Stimulated activated CD4-positive, alpha-beta T cell treated with anti-CD3 and anti-CD28 coated beads, TNF-alpha, amount 100 ng/mL, for 24 hours (primary cell): Measurements from ENCODE around the gene STRIT1.
"Not testable (repeated sequence)": the region's sequence is repeated elsewhere in the genome, so short reads cannot be mapped to it uniquely, and the experiment has no call there.

ENCODE experiments used
- DNase-seq, 3 experiments: peaks; one replicate each; pipeline ENCODE4 v3.0.0-alpha.2; 2020; ENCODE audit warnings: low read depth in 3 of 3

STRIT1 gene

DNA sequence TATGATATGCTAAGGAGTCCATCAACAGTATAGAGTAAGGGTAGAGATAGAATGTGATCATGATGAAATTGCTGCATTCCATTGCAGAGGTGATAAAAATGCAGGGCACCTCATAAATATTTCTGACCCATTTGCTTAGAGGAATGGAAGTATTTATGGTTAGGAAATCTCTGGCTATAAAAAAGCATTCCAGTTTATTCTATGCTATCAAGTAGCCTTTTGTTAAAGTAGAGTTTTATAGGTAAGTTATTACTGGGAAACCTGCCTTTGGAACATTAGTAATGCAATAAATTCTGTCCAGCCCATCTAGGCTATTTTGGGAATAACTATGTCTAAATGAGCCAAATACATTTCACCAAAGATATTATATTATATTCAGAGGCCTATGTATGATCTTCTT is 19.8 kb upstream of the STRIT1 start:
- no peak for DNase-seq

DNA sequence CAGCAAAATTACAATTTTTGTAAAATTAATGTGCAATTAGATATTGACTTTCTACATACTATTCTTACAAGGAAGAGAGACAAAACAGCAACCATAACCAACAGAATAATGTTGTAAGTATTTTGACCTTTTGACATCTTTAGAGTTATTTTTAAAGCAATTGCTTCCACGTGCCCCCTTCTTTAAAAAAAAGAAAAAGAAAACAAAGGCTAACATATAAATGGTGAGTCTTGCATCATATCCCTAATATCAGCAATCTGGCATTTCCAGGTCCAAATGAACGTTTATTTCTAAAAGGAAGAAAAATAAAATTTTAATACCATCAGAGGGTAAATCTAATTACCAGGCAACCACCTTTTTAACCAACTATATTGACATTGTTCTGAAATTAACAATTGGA is 19.3 kb upstream of the STRIT1 start:
- DNase-seq, result no peak

- DNase-seq, result no peak
Measured at GRCh38 chr3:155309581-155309980, 16.1 kb upstream of the STRIT1 start.

DNA sequence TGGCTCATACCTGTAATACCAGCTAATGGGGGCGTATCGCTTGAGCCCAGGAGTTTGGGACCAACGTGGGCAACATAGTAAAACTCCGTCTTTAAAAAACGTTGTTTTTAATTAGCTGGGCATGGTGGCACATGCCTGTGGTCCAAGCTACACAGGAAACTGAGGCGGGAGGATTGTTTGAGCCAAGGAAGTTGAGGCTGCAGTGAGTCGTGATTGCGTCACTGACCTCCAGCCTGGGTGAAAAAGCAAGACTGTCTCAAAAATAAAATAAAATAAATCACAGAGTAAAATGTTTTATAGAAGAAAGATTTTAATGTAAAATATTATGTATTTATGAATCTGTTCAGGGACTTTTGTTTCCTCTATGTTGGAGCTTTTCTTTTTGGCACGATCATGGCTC is 15.3 kb upstream of the STRIT1 start:
- DNase-seq, result no peak

DNA sequence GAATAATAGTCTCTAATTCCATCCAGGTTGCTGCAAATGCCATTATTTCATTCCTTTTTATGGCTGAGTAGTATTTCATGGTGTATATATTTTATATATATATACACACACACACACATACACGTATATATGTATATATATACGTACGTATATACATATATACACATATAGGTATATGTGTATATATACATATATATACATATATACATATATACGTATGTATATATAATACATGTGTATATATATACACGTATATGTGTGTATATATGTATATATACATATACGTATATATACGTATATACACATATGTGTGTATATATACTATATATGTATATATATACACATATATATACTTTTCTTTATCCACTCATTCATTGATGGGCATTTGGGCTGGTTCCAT is 13.7 kb upstream of the STRIT1 start:
- DNase-seq, result no peak

GRCh38 chr3:155304394-155304793 is 10.9 kb upstream of the STRIT1 start:
- no peak for DNase-seq

- no peak for DNase-seq
Measured at GRCh38 chr3:155303540-155304097, 10.1 kb upstream of the STRIT1 start.

GRCh38 chr3:155302891-155303290 is 9.4 kb upstream of the STRIT1 start:
- DNase-seq, result no peak

DNA sequence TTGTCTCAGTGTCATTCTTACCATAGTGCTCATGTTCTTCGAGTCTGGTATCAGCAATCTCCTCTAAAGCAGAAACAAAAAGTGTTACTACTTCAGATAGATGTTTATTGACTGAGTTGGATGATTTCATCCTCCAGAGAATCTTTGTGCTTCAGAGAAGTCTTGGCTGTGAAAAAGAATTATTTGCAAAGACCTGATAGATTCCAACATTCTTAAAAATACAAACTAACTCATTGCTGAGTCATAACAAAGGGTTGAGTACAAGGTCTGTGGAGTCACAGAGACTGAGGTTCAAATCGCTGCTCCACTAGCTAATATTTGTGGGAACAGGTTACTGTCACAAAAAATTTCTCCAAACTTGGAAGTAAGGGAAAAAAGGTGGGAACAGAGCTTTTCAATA is 9.0 kb upstream of the STRIT1 start:
- no peak for DNase-seq

DNA sequence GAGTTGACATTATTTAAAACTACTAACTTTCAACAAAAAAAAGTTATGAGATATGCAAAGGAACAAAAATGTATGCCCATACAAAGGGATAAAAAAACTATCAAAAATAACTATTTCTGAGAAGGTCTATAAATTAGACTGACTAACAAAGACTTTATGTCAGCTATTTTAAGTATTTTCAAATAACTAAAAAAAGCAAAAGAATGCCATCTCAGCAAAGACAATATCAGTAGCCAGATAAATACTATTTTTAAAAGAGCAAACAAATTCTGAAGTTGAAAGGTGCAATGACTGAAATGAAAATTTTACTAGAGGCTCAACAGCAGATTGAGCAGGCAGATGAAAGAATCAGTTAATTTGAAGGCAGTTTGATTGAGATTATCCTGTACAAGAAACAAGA is 3.6 kb upstream of the STRIT1 start:
- no peak for DNase-seq

- DNase-seq, result no peak
Measured at GRCh38 chr3:155296413-155296812, 2.9 kb upstream of the STRIT1 start.

GRCh38 chr3:155292693-155293092 is 790 bp downstream of the STRIT1 start:
- no peak for DNase-seq

DNA sequence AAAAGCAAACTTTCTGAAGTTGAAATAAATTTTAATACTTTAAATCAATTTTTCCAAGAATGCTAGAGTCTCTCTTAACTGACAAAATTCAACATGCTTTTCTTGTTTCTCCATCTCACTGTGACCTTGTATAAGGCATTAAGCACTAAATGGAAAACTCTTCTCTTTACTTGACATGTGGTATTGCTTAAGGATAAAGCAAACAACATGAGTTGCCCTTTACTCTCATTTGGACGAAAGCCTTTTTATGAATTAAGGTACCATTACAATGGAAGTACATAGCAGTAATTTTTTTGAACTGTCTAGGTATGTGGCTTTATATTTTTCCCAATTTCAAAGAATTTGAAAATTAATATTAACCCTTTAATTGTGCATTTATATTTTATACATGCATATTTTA is 1.4 kb downstream of the STRIT1 start:
- no peak for DNase-seq

DNA sequence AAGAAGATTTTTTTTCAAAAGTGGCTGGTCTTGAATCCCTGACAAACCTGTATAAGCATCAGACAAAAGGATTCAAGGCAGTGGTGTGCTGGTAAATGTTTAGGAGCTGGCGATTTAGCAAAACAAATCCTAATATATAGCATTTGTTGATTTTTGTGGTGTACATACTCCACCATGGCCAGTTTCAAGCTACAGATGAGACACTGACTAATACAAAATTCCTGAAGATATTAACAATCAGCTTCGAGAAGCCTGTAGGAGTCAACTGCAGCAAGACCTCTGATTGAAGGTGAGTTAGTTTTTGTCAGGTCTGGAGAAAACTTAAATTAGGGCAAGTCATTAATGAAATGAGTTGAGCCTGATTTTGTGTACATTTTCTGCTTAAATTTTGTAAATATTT is 6.7 kb downstream of the STRIT1 start:
- no peak for DNase-seq

GRCh38 chr3:155285936-155286335 is 7.5 kb downstream of the STRIT1 start:
- DNase-seq, result no peak

DNA sequence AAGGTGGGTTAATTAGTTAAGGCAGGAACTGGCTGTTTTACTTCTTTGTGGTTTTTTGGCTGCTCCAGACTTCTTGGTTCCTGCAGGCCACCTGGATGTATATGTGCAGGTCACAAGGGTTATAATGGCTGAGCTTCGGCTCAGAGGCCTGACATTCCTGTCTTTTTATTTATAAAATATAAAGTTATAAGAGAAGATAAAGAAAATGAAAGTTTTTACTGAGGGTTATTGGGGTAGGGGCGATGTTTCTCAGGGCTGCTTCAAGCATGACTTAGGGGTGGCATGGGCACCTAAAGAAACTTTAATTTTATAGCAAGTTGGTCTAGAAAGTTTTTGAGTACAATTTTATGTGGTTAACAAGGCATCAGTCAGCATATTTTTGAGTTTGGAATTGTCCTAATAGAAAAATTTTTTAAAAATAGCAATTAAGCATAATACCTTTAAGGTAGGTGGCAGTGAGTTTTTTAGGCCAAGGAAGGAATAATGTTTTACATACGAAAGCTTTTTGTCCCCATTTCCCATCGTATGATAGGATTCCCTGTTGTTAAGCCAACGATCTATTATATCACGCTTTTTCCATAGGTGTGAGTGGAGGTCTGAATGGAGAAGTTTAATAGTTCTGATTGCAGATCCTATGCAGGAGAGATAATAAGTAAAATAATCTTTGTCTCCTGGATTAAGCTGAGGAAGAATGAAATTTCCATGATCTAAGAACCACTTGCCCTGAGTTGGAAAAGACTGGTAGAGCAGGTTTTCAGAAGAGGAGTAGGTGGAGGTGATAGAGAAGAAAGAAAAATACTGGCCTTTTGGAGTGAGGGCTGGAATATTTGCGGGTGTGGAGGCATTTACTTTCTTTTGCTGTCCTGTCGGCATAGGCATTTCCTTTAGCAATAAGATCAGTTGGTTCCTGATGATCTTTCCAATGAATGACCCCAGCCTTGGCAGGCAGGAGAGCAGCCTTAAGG is 10.1 kb downstream of the STRIT1 start:
- no peak for DNase-seq

DNA sequence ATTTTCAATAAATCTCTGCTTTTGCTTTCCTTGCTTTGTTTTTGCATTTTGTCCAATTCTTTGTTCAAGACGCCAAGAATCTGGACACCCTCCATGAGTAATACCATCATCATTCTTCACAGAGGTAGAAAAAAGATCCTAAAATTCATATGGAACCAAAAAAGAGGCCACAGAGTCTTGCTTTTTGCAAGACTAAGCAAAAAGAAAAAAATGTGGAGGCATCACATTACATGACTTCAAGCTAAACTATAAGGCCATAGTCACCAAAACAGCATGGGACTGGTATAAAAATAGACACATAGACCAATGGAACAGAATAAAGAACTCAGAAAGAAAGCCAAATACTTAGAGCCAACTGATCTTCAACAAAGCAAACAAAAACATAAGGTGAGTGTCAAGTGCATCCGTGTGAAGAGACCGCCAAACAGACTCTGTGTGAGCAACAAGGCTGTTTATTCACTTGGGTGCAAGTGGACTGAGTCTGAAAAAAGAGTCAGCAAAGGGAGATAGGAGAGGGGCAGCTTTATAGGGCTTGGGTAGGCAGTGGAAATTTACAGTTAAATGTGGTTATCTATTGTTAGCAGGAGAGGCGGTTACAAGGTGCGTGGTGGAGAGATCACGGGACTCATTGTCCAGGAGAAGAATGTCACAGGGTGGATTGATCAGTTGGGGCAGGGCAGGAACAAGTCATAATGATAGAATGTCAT is 10.9 kb downstream of the STRIT1 start:
- DNase-seq, result no peak

DNA sequence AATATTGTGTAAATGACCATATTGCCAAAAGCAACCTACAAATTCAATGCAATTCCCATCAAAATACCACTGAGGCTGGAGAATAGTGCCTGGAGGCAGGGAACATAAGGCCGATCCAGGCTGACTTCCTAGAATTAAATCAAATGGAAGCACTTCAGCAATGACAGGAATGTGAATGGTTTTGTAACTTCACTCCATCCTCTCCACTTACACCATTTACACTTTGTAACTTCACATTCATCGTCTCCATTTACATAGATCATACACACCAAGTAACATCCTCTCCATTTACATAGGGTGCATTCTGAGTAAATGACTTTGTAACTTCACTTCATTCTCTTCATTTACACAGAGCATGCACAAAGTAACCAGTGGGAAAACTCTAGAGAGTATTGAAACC is 11.6 kb downstream of the STRIT1 start:
- no peak for DNase-seq

GRCh38 chr3:155276089-155276488 is 17.4 kb downstream of the STRIT1 start:
- DNase-seq, result not testable (repeated sequence)

GRCh38 chr3:155275159-155275754 is 18.2 kb downstream of the STRIT1 start:
- DNase-seq, result not testable (repeated sequence)

DNA sequence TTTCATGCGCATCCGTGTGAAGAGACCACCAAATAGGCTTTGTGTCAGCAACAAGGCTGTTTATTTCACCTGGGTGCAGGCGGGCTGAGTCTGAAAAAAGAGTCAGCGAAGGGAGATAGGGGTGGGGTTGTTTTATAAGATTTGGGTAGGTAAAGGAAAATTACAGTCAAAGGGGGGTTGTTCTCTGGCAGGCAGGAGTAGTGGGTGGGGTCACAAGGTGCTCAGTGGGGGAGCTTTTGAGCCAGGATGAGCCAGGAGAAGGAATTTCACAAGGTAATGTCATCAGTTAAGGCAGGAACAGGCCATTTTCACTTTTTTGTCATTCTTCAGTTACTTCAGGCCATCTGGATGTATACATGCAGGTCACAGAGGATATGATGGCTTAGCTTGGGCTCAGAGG is 19.0 kb downstream of the STRIT1 start:
- DNase-seq, result not testable (repeated sequence)

GRCh38 chr3:155271343-155271613 is 22.2 kb downstream of the STRIT1 start:
- DNase-seq, result no peak
